SJSA1 (cell line): ENCODE results near the gene FAM72B. TPM values are rescaled to one million over a fixed set of nuclear protein-coding genes. Genes with fewer than 3 reads are reported as not detected.
A peak's percentile ranks its signal among the peaks of the same experiment; 100 is the strongest.
"Not testable (repeated sequence)": the region's sequence is repeated elsewhere in the genome, so short reads cannot be mapped to it uniquely, and the experiment has no call there.

Experiments used
- DNase-seq, 2 experiments: peaks; one replicate each; pipeline ENCODE4 v3.0.0-alpha.2; 2015 to 2020; ENCODE audit warnings: low spot score in 2 of 2, low read depth in 1 of 2
- H3K27ac ChIP-seq: fragments of 250-450 bp; sonication (Bioruptor Pico); 2 replicates; pipeline ENCODE4 v1.5.1; 2020; ENCODE audit warnings: mild to moderate bottlenecking, moderate library complexity
- H3K27me3 ChIP-seq: fragments of 250-450 bp; sonication (Bioruptor Pico); replicated peaks from 2 replicates; pipeline ENCODE4 v1.5.1; 2020; ENCODE audit warnings: mild to moderate bottlenecking, moderate library complexity
- H3K36me3 ChIP-seq: fragments of 250-450 bp; sonication (Bioruptor Pico); 2 replicates; pipeline ENCODE4 v1.5.1; 2020; ENCODE audit warnings: mild to moderate bottlenecking
- H3K4me1 ChIP-seq: fragments of 250-450 bp; sonication (Bioruptor Pico); replicated peaks from 2 replicates; pipeline ENCODE4 v1.6.1; 2021; ENCODE audit warnings: mild to moderate bottlenecking
- H3K4me3 ChIP-seq: fragments of 250-450 bp; sonication (Bioruptor Pico); 2 replicates; pipeline ENCODE4 v1.5.1; 2020; ENCODE audit warnings: mild to moderate bottlenecking
- H3K9me3 ChIP-seq: fragments of 250-450 bp; sonication (Bioruptor Pico); replicated peaks from 2 replicates; pipeline ENCODE4 v1.5.1; 2020; ENCODE audit warnings: mild to moderate bottlenecking
- total RNA-seq: library from RNA; depleted of rRNA; stranded (reverse); fragments of >200 nt; shearing (Covaris generic); gene quantifications from 2 replicates; pipeline ENCODE4 v1.2.3, GENCODE V29; 2014

Gene FAM72B
- total RNA-seq, 1 experiment from 2014 or later, result 9.6 TPM

- not testable (repeated sequence) for H3K27ac ChIP-seq, H3K4me1 ChIP-seq, H3K4me3 ChIP-seq, H3K36me3 ChIP-seq, H3K9me3 ChIP-seq, H3K27me3 ChIP-seq, DNase-seq
Observed at GRCh38 chr1:121178197-121178596, 5.9 kb downstream of the FAM72B start.

- not testable (repeated sequence) for H3K27me3 ChIP-seq, H3K27ac ChIP-seq, H3K36me3 ChIP-seq, DNase-seq, H3K4me1 ChIP-seq, H3K4me3 ChIP-seq, H3K9me3 ChIP-seq
Observed at GRCh38 chr1:121176649-121177048, 7.5 kb downstream of the FAM72B start.

- H3K9me3 ChIP-seq, H3K27me3 ChIP-seq, H3K27ac ChIP-seq, H3K36me3 ChIP-seq, H3K4me1 ChIP-seq, H3K4me3 ChIP-seq, DNase-seq: not testable (repeated sequence)
Observed at GRCh38 chr1:121168152-121168668, 15.9 kb downstream of the FAM72B start.

DNA sequence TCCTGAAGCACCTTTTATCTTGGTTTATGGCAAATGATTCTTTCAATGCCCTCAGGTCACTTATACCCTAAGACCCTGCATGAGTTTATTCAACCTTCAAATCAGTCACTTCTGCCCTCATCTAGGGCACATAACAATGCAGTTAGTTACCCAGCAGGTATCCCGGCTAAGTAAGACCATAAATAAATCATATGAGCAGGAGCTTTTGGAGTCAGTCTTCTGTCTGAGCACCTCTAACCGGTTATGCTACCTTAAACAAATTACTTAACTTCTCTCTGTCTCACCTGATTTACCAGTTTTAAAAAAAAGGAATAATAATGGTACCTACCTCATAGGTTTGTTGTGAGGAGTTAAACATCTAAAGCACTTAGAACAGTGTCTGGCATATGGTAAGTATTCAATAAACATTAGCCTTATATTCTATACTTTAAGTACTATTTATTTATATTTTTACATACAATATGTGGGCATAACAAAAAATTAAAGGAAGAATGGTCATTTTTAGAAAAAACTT lies 16.9 kb downstream of the FAM72B start:
- H3K4me3 ChIP-seq, H3K36me3 ChIP-seq, H3K27ac ChIP-seq, H3K9me3 ChIP-seq, DNase-seq, H3K27me3 ChIP-seq, H3K4me1 ChIP-seq: not testable (repeated sequence)

DNA sequence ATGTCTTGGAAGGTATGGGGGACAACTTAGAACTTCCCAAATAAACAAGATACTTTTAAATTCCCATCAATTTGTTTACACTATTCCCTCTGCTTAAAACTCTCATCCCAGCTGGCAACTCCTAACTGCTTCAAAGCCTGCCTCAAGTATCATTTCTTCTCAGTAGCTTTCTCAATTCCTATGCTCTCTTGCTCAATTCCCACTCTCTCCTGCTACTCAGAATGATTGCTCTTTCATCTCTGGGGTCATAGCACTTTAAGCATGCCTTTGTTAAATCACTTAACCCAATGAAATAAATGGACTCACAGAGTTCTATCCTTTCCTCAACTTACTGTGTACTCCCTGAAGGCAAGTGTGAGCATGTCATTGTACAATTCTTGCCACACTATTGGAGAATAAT lies 18.8 kb downstream of the FAM72B start:
- H3K9me3 ChIP-seq, H3K4me1 ChIP-seq, DNase-seq, H3K27ac ChIP-seq, H3K27me3 ChIP-seq, H3K4me3 ChIP-seq, H3K36me3 ChIP-seq: not testable (repeated sequence)

DNA sequence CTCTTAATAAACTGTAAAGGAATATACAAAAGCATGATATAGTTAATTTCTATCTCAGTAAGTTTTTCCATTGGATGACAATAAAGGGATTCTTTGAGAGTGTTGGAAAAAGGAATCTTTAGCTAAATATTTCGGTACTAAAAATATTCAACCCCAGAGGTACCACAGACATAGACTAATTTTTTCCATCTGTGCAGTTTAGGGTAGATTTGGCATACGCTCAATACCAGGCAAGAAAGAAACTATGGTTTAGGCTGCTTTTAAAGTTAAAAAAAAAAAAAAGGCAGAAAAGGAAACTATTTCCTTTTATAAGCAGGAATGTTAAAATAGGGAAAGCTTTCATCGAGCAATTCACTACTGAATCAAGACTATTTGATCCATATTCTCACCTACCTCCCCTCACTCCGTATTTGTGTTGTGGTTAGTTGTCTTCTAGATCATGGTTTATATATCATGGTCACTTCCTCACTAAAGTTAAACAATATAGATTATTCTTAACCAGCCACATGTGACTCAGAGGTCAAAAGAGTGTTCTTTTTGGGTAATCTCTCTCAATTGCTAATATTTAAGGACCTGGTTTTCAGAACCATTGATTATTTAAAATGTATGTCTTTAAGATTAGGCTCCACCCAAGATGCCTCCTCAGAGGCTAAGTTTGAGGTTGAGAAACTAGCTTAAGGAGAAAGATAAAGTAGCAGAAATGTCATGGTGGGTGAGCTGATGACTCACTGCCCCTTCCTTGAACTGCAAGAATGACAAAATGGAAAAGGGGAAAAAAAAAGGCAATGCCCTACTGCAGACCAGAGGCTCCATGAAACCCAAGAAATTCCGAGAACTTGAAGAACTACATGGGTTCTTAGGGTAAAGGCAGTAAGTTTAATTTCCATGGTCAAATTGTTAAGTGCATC lies 20.0 kb downstream of the FAM72B start:
- not testable (repeated sequence) for H3K4me1 ChIP-seq, H3K27me3 ChIP-seq, H3K36me3 ChIP-seq, H3K4me3 ChIP-seq, H3K9me3 ChIP-seq, H3K27ac ChIP-seq
- DNase-seq, result peak; percentile 57 to 71

- not testable (repeated sequence) for H3K27me3 ChIP-seq, H3K9me3 ChIP-seq, DNase-seq, H3K4me3 ChIP-seq, H3K36me3 ChIP-seq, H3K27ac ChIP-seq, H3K4me1 ChIP-seq
Observed at GRCh38 chr1:121161199-121161901, 22.8 kb downstream of the FAM72B start.

GRCh38 chr1:121160118-121160517 lies 24.0 kb downstream of the FAM72B start:
- H3K36me3 ChIP-seq, H3K4me3 ChIP-seq, H3K4me1 ChIP-seq, DNase-seq, H3K27me3 ChIP-seq, H3K27ac ChIP-seq, H3K9me3 ChIP-seq: not testable (repeated sequence)

DNA sequence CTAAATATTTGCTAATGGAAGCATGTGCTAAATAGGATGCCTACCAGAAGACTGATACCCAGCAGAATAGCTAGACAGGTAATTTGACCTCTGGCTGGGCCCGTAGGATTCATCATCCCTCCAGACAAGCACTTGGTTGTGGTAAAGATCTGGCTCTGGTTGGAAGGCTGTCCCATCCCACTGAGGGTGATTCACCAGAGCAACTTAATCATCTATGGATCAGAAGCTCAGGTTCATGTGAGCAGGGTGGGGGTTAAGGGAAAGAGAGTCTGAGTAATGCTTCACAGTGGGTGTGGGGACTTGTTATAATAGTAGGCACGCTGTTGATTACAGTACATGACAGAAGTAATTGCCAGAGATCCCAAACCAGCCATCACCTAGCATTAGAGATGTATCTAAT lies 26.5 kb downstream of the FAM72B start:
- H3K36me3 ChIP-seq, H3K27ac ChIP-seq, H3K27me3 ChIP-seq, H3K9me3 ChIP-seq, H3K4me3 ChIP-seq, H3K4me1 ChIP-seq, DNase-seq: not testable (repeated sequence)

DNA sequence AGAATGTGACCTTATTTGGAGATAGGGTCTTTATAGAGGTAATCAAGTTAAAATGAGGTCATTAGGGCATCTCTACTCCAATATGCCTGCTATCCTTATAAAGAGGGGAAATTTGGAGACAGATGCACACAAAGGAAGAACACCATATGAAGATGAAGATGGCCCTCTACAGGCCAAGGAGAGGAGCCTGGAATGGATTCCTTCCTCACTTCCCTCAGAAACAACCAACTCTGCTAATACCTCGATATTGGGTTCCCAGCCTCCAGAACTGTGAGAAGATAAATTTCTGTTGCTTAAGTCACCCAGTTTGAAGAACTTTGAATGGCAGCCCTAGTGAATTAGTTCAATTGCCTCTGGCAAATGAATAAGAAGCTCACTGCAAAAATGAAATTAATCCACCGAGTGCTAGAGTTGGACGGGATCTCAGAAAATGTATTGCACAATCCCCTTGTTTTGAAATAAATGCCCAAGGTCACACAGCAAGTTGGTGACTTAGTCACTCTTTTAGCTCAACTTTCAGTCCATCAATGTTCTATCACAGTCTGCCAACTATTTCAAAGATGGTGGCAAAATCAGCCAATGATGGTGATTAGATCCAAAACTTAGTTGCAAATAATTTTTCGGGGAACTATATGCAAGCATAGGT lies 27.1 kb downstream of the FAM72B start:
- H3K27ac ChIP-seq, DNase-seq, H3K4me3 ChIP-seq, H3K9me3 ChIP-seq, H3K4me1 ChIP-seq, H3K27me3 ChIP-seq, H3K36me3 ChIP-seq: not testable (repeated sequence)

GRCh38 chr1:121155671-121156358 lies 28.3 kb downstream of the FAM72B start:
- not testable (repeated sequence) for H3K9me3 ChIP-seq, H3K4me1 ChIP-seq, H3K4me3 ChIP-seq, H3K36me3 ChIP-seq, H3K27me3 ChIP-seq, H3K27ac ChIP-seq
- DNase-seq, result peak in 1 of 2 experiments; percentile 0

- not testable (repeated sequence) for H3K4me1 ChIP-seq, H3K9me3 ChIP-seq, DNase-seq, H3K27ac ChIP-seq, H3K27me3 ChIP-seq, H3K36me3 ChIP-seq, H3K4me3 ChIP-seq
Observed at GRCh38 chr1:121154811-121155210, 29.3 kb downstream of the FAM72B start.

DNA sequence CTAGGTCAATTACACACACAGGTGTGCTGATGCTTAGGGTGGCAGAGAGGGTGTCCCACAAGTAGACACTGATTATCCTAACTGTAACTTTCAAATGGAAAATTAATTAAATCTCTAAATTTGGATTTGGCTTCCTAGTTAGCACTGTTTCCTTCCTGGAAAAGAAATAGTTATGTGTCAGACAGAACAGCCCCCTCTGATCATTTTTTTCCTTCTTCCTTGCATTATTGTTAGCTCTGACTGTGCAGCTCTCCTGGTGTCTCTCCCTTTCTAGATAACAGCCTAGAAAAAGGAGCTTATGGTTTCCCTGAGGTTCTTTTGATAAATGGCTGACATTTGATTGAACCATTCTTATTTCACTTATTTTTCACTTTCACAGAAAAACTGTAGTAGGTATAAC lies 31.4 kb downstream of the FAM72B start:
- not testable (repeated sequence) for DNase-seq, H3K27ac ChIP-seq, H3K4me1 ChIP-seq, H3K27me3 ChIP-seq, H3K9me3 ChIP-seq, H3K4me3 ChIP-seq, H3K36me3 ChIP-seq
